GM18951 (cell line): ENCODE data around the gene BTLA.
"Not testable (repeated sequence)": the region's sequence is repeated elsewhere in the genome, so short reads cannot be mapped to it uniquely, and the experiment has no call there.

Source experiments
- POLR2A ChIP-seq: IDR thresholded peaks from 4 replicates; pipeline ENCODE4 v1.6.1; 2011; ENCODE audit warnings: mild to moderate bottlenecking; ENCODE audit not compliant: insufficient read length, insufficient read depth; ENCODE audit errors: extremely low read depth
- in situ Hi-C: fragments of 300-500 bp; cut with MboI; formaldehyde crosslinking; loops from one replicate; pipeline ENCODE4 v1.12.0; 2022; ENCODE audit warnings: low sequenced_read_pairs, mixed read lengths, inconsistent platforms; ENCODE audit not compliant: unreplicated experiment

Gene BTLA, protein sequence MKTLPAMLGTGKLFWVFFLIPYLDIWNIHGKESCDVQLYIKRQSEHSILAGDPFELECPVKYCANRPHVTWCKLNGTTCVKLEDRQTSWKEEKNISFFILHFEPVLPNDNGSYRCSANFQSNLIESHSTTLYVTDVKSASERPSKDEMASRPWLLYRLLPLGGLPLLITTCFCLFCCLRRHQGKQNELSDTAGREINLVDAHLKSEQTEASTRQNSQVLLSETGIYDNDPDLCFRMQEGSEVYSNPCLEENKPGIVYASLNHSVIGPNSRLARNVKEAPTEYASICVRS

DNA sequence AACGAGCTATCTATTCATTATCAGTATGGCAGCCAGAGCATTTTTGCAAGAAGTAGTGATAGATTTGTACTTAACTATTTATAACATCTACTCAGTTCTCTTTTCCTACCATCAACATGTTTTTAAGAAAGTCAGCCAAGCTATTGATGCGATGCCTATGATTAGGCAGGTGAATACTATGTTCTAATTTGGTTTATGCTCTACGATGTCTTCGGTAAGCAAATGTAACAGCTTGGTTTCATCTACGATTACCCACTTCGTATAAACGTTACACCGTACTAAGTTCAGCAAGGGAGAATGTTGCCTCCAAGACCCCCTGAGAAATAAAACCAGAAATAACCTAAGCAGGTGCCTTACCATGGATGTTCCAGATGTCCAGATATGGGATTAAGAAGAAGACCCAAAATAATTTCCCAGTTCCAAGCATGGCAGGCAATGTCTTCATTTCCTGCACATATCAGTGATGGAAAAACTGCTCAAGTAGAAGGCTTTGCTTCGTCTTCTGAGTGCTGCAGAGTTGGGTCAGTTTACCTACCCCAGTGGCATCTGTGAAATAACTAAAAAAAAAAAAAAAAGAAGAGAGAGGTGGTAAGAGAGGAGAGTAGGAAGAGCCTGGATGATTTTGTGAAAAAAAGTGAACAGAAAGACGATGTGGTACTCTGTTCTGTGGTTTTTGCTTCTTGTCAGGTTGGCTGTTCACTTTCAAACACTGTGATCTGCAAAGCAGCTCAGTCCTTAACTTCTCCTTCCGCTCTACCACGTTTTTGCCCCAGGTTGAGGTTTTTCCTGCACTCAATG is at the start of gene BTLA:
Gene BTLA (minus strand): TSS at position 559 of the 798 bp plus-strand sequence. CDS start 114 bp downstream, at position 445.
- TF ChIP-seq POLR2A: peak; percentile 51
- in situ Hi-C loops: no loop called here

DNA sequence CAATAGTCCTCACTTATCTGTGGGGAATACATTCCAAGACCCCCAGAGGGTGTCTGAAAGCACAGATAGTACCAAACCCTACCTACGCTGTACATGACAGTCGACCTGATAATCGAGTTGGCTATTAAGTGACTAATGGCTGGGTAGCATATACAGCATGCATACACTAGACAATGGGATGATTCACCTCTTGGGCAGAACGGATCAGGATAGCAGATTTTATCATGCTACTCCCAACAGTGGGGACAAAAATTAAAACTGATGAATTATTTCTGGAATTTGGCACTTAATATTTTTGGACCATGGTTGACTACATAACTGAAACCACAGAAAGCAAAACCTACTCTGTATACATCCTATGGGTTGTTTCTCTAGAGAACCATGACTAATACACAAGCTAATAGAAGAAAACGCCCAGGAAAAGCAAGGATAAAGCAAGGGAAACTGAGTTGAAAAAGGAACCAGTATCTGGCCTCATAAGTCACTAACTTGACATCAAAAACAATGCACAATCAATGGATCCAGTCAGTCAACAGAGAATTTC is 47.0 kb upstream of the BTLA start:
- no peak for TF ChIP-seq POLR2A
- in situ Hi-C loops: no loop called here

- in situ Hi-C loops: no loop called here
- TF ChIP-seq POLR2A: no peak
Measured at GRCh38 chr3:112539825-112540650, 40.8 kb upstream of the BTLA start.

GRCh38 chr3:112531358-112531781 is 32.1 kb upstream of the BTLA start:
- in situ Hi-C loops: no loop called here
- TF ChIP-seq POLR2A: no peak

DNA sequence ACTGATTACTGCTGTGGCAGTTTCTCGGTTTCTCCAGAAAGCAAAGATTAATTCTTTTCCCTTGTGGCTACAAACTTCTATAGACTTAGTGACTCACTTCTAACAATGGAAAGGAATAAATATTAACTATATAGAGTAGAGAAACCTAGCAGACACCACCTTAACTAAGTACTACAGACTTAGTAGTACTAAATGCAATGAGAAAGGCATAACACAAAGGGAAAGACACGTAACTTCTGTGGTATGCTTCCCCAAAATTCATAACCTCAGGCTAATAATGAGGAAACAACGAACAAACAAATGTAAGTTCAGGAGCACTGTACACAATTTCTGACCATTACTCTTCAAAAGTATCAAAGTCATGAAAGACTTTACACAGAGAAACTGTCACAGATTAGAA is 31.3 kb upstream of the BTLA start:
- in situ Hi-C loops: no loop called here
- TF ChIP-seq POLR2A: no peak

GRCh38 chr3:112524127-112524526 is 24.9 kb upstream of the BTLA start:
- in situ Hi-C loops: loop anchor here (5.0 to 10.0 kb wide), 2 partner anchors 192 to 379 kb away; partner anchors contain the start of gene CD200

GRCh38 chr3:112519424-112520001 is 20.2 kb upstream of the BTLA start:
- in situ Hi-C loops: loop anchor here (5.0 to 10.0 kb wide), 2 partner anchors 187 to 375 kb away; partner anchors contain the start of gene CD200
- TF ChIP-seq POLR2A: no peak

GRCh38 chr3:112518970-112519369 is 19.7 kb upstream of the BTLA start:
- in situ Hi-C loops: not testable (repeated sequence)

GRCh38 chr3:112514527-112515128 is 15.4 kb upstream of the BTLA start:
- TF ChIP-seq POLR2A: no peak
- in situ Hi-C loops: no loop called here

GRCh38 chr3:112512320-112512719 is 13.0 kb upstream of the BTLA start:
- in situ Hi-C loops: no loop called here
- TF ChIP-seq POLR2A: no peak

DNA sequence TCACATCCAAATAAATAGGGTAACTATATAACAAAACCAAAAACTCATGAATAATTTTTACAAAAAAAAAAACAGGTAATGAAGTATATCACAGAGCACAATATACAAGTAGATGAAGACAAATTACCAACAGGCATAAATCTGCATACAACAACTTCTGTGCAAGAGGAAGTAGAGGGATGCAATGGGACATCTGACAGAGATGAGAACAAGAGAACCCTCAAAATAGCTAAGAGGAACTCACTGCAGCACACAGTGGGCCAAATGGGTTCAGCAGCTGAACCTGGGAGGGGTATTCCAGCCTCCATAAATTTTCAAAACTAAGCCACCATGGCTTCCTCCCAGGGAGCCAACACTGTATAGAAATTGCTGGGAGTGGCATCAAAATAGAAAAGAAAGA is 9.6 kb upstream of the BTLA start:
- no peak for TF ChIP-seq POLR2A
- in situ Hi-C loops: no loop called here

GRCh38 chr3:112508261-112508660 is 9.0 kb upstream of the BTLA start:
- no peak for TF ChIP-seq POLR2A
- in situ Hi-C loops: no loop called here
